ENCODE measurements around the gene ARAP3.

ARAP3 gene

DNA sequence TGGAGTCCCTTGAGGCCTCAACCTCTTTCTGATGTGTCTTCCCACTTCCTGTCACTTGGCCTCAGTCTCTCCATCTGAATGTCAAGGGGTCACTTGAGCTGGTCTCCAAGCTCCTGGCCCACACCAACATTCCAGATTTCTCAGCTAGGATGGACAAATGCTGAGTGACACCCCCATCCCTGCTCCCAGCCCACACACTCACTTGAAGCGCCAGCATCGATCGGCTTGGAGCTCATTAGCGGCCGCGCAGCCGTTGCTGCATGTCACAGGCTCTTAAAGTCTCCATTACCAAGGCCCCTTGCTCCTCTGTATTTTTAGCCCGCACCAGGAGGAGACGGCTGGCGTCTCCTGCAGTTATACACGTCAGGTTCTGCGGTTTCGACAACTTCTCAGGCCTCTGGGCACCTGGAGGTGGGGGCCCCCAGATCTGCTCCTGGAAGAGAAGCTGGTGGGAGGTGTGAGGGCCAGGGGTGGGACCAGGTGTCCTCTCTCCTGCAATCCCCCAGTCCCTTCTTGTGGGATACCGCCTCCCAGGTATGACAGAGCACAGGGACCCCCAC lies 33.4 kb upstream of the ARAP3 start:
- H3K4me2 ChIP-seq (ENCODE audit: low read length), result no peak overlapping the region
- H3K27ac ChIP-seq (ENCODE audit: low read depth, low read length), result no peak overlapping the region
- no peak overlapping the region for H3K23ac ChIP-seq (ENCODE audit: low read length)
- H4K12ac ChIP-seq (ENCODE audit: low read depth, low read length), result no peak overlapping the region
- no peak overlapping the region for H2BK5ac ChIP-seq (ENCODE audit: low read depth, low read length, poor library complexity)
- no peak for DNase-seq
- H3K79me1 ChIP-seq (ENCODE audit: low read length), result no peaks in the 10 kb centered on the region
- no peak overlapping the region for H2AFZ ChIP-seq (ENCODE audit: insufficient read depth, low read length, poor library complexity)
- H3K4me3 ChIP-seq (ENCODE audit: low read depth, low read length), result no peak overlapping the region
- no peak overlapping the region for H3K14ac ChIP-seq (ENCODE audit: low read length)
- WGBS (ENCODE audit: extremely low coverage, insufficient coverage, insufficient read length), result no CpG with 5 or more reads among the region's 14 CpGs
- H3K9me3 ChIP-seq (ENCODE audit: insufficient read depth, low read depth, low read length), result no peaks in the 10 kb centered on the region
- H4K8ac ChIP-seq (ENCODE audit: low read depth, low read length), result no peak overlapping the region
- peaks cover 21 to 24% of the 10 kb centered on the region in 2 experiments for H3K4me1 ChIP-seq (ENCODE audit: control insufficient read depth in 1 of 2, insufficient read depth in 2 of 2, low read length in 2 of 2)
- H3K9ac ChIP-seq (ENCODE audit: low read length), result no peak overlapping the region
- H3K36me3 ChIP-seq (ENCODE audit: control insufficient read depth in 1 of 2, insufficient read depth in 2 of 2, low read length in 2 of 2), result no peaks in the 10 kb centered on the region
- no peak overlapping the region for H3K4ac ChIP-seq (ENCODE audit: low read depth, low read length)
- no peak overlapping the region for H2BK120ac ChIP-seq (ENCODE audit: insufficient read depth, low read length, poor library complexity)
- H2AK5ac ChIP-seq (ENCODE audit: low read length), result no peak overlapping the region
- H3K79me2 ChIP-seq (ENCODE audit: control insufficient read depth, insufficient read depth, low read length, poor library complexity), result no peaks in the 10 kb centered on the region
- H4K91ac ChIP-seq (ENCODE audit: low read depth, low read length), result no peak overlapping the region
- no peaks in the 10 kb centered on the region for H3K27me3 ChIP-seq (ENCODE audit: insufficient read depth, low read length)
- H2BK12ac ChIP-seq (ENCODE audit: low read length), result no peak overlapping the region
- H3K18ac ChIP-seq (ENCODE audit: low read length), result no peak overlapping the region

- WGBS (ENCODE audit: extremely low coverage, insufficient coverage, insufficient read length), result no CpG with 5 or more reads among the region's 1 CpG
- Histone ChIP-seq H3K9me3 (ENCODE audit: insufficient read depth, low read depth, low read length) (no peaks in the 10 kb centered on the region), H3K79me1 (ENCODE audit: low read length) (no peaks in the 10 kb centered on the region), H3K27me3 (ENCODE audit: insufficient read depth, low read length) (no peaks in the 10 kb centered on the region), H2BK12ac (ENCODE audit: low read length) (no peak overlapping the region), H2AK5ac (ENCODE audit: low read length) (no peak overlapping the region), H3K18ac (ENCODE audit: low read length) (no peak overlapping the region), H2BK5ac (ENCODE audit: low read depth, low read length, poor library complexity) (no peak overlapping the region), H3K23ac (ENCODE audit: low read length) (no peak overlapping the region), H3K4me1 (ENCODE audit: control insufficient read depth in 1 of 2, insufficient read depth in 2 of 2, low read length in 2 of 2) (peaks cover 21 to 24% of the 10 kb centered on the region in 2 experiments), H3K27ac (ENCODE audit: low read depth, low read length) (no peak overlapping the region), H3K4me2 (ENCODE audit: low read length) (no peak overlapping the region), H3K4me3 (ENCODE audit: low read depth, low read length) (no peak overlapping the region), H3K14ac (ENCODE audit: low read length) (no peak overlapping the region), H3K36me3 (ENCODE audit: control insufficient read depth in 1 of 2, insufficient read depth in 2 of 2, low read length in 2 of 2) (no peaks in the 10 kb centered on the region), H2AFZ (ENCODE audit: insufficient read depth, low read length, poor library complexity) (no peak overlapping the region), H4K91ac (ENCODE audit: low read depth, low read length) (no peak overlapping the region), H2BK120ac (ENCODE audit: insufficient read depth, low read length, poor library complexity) (no peak overlapping the region), H3K9ac (ENCODE audit: low read length) (no peak overlapping the region), H4K8ac (ENCODE audit: low read depth, low read length) (no peak overlapping the region), H3K79me2 (ENCODE audit: control insufficient read depth, insufficient read depth, low read length, poor library complexity) (no peaks in the 10 kb centered on the region), H3K4ac (ENCODE audit: low read depth, low read length) (no peak overlapping the region), H4K12ac (ENCODE audit: low read depth, low read length) (no peak overlapping the region)
- DNase-seq, result peak in 1 of 2 donors; percentile 55
These were observed 32.7 kb upstream of the ARAP3 start for GRCh38 chr5:141714542-141715310.

DNA sequence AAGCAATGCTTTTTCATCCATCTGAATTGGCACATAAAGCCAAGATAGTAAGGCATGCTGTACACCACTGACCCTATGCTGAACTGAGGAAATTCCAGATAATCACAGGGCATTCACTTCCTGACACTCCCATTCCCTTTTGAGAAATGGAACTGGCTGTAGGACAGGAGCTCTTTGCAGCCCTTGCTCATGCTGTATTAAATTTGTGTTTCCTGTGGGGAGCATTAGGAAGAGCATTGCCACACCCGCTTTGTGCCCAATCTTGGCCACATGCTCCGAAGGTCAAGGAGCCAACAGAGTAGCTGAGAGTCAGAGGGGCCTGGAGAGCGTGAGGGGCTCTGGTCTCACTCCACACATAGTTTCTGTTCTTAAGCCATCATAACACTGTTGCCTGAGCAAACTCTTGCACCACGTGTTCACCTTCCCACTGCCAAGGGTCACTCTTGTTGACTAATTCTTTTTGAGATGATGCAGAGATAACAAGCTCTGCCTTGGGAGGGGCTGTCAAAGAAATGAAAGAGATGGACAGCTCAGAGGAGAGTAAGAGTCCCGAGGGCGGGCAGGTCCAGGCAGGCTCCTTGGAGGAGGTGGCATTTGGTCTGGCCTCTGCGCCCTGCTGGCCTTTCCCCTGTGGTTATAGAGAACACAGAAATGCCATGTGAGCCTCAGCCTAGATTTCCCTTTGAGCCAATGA lies 31.7 kb upstream of the ARAP3 start:
- Histone ChIP-seq H2AFZ (ENCODE audit: insufficient read depth, low read length, poor library complexity) (no peak overlapping the region), H4K8ac (ENCODE audit: low read depth, low read length) (no peak overlapping the region), H3K14ac (ENCODE audit: low read length) (no peak overlapping the region), H3K27ac (ENCODE audit: low read depth, low read length) (no peak overlapping the region), H3K4ac (ENCODE audit: low read depth, low read length) (no peak overlapping the region), H2BK12ac (ENCODE audit: low read length) (no peak overlapping the region), H4K12ac (ENCODE audit: low read depth, low read length) (no peak overlapping the region), H3K9ac (ENCODE audit: low read length) (no peak overlapping the region), H3K27me3 (ENCODE audit: insufficient read depth, low read length) (no peaks in the 10 kb centered on the region), H3K18ac (ENCODE audit: low read length) (no peak overlapping the region), H2BK5ac (ENCODE audit: low read depth, low read length, poor library complexity) (no peak overlapping the region), H3K9me3 (ENCODE audit: insufficient read depth, low read depth, low read length) (no peaks in the 10 kb centered on the region), H3K4me3 (ENCODE audit: low read depth, low read length) (no peak overlapping the region), H2AK5ac (ENCODE audit: low read length) (no peak overlapping the region), H4K91ac (ENCODE audit: low read depth, low read length) (no peak overlapping the region), H3K23ac (ENCODE audit: low read length) (no peak overlapping the region), H3K79me2 (ENCODE audit: control insufficient read depth, insufficient read depth, low read length, poor library complexity) (no peaks in the 10 kb centered on the region), H2BK120ac (ENCODE audit: insufficient read depth, low read length, poor library complexity) (no peak overlapping the region), H3K4me2 (ENCODE audit: low read length) (no peak overlapping the region), H3K36me3 (ENCODE audit: control insufficient read depth in 1 of 2, insufficient read depth in 2 of 2, low read length in 2 of 2) (no peaks in the 10 kb centered on the region), H3K4me1 (ENCODE audit: control insufficient read depth in 1 of 2, insufficient read depth in 2 of 2, low read length in 2 of 2) (peaks cover 21 to 24% of the 10 kb centered on the region in 2 experiments), H3K79me1 (ENCODE audit: low read length) (no peaks in the 10 kb centered on the region)
- no CpG with 5 or more reads among the region's 7 CpGs for WGBS (ENCODE audit: extremely low coverage, insufficient coverage, insufficient read length)
- peak; percentile 58 to 60 for DNase-seq

DNA sequence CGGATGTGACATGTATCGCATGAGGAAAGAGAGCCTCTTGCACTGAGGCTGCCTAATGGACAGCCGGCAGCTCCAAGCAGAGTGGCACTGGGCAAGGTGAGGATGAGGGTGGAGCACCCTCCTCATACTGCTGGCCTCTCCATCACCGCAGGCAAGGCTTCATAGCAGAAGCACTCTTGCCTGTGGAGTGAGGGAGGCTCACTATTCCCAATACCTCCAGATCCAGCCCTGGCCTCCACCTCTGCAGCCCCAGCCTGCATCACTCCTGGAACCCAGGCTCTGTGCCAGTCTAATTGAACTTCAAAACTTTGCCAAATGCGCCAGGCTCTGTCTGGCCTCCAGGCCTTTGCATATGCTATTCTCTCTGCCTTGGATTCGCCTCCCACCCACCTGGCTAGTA lies 29.7 kb upstream of the ARAP3 start:
- H4K91ac ChIP-seq (ENCODE audit: low read depth, low read length), result no peak overlapping the region
- H2BK12ac ChIP-seq (ENCODE audit: low read length), result no peak overlapping the region
- H3K79me2 ChIP-seq (ENCODE audit: control insufficient read depth, insufficient read depth, low read length, poor library complexity), result no peaks in the 10 kb centered on the region
- no peak overlapping the region for H3K4me2 ChIP-seq (ENCODE audit: low read length)
- H4K12ac ChIP-seq (ENCODE audit: low read depth, low read length), result no peak overlapping the region
- no peak overlapping the region for H3K9ac ChIP-seq (ENCODE audit: low read length)
- no peak overlapping the region for H3K4me3 ChIP-seq (ENCODE audit: low read depth, low read length)
- H3K79me1 ChIP-seq (ENCODE audit: low read length), result no peaks in the 10 kb centered on the region
- H3K4me1 ChIP-seq (ENCODE audit: control insufficient read depth in 1 of 2, insufficient read depth in 2 of 2, low read length in 2 of 2), result peaks cover 21 to 24% of the 10 kb centered on the region in 2 experiments
- H3K36me3 ChIP-seq (ENCODE audit: control insufficient read depth in 1 of 2, insufficient read depth in 2 of 2, low read length in 2 of 2), result no peaks in the 10 kb centered on the region
- H3K27ac ChIP-seq (ENCODE audit: low read depth, low read length), result no peak overlapping the region
- H4K8ac ChIP-seq (ENCODE audit: low read depth, low read length), result no peak overlapping the region
- WGBS (ENCODE audit: extremely low coverage, insufficient coverage, insufficient read length), result no CpG with 5 or more reads among the region's 6 CpGs
- H2AK5ac ChIP-seq (ENCODE audit: low read length), result no peak overlapping the region
- no peak overlapping the region for H2BK5ac ChIP-seq (ENCODE audit: low read depth, low read length, poor library complexity)
- H3K18ac ChIP-seq (ENCODE audit: low read length), result no peak overlapping the region
- H2BK120ac ChIP-seq (ENCODE audit: insufficient read depth, low read length, poor library complexity), result no peak overlapping the region
- no peak overlapping the region for H2AFZ ChIP-seq (ENCODE audit: insufficient read depth, low read length, poor library complexity)
- no peak overlapping the region for H3K4ac ChIP-seq (ENCODE audit: low read depth, low read length)
- no peak for DNase-seq
- no peak overlapping the region for H3K14ac ChIP-seq (ENCODE audit: low read length)
- H3K27me3 ChIP-seq (ENCODE audit: insufficient read depth, low read length), result no peaks in the 10 kb centered on the region
- no peak overlapping the region for H3K23ac ChIP-seq (ENCODE audit: low read length)
- H3K9me3 ChIP-seq (ENCODE audit: insufficient read depth, low read depth, low read length), result no peaks in the 10 kb centered on the region

Data from trophoblast cell (in vitro differentiated cells and primary cell).